ENCODE measurements around the gene F2RL1.
"Not testable (repeated sequence)": the region's sequence is repeated elsewhere in the genome, so short reads cannot be mapped to it uniquely, and the experiment has no call there.

DNA sequence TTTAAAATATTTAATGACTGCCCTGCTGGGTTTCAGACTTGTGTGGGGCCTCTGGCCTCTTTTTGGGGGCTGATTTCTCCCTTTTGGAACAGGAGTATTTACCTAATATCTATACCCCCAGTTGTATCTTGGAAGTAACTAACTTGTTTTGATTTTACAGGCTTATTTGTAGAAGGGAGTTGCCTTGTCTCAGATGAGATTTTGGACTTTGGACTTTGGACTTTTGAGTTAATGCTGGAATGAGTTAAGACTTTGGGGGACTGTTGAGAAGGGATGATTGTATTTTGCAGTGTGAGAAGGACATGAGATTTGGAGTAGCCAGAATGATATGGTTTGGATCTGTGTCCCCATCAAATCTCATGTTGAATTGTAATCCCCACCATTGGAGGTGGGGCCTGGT, 36.7 kb downstream of the F2RL1 start:
- not testable (repeated sequence) for TF ChIP-seq EZH2 (IDR thresholded peaks at IDR 0.05; ENCODE audit: low read depth, low read length, severe bottlenecking); POLR2A (IDR thresholded peaks at IDR 0.05; ENCODE audit: control extremely low read depth in 1 of 2, low read depth in 2 of 2, low read length in 2 of 2); ZNF274 (IDR thresholded peaks at IDR 0.05; ENCODE audit: borderline replicate concordance, extremely low read depth, low read length); RAD21 (IDR thresholded peaks at IDR 0.05 in 1 of 2, conservative IDR thresholded peaks at IDR 0.05 in 1 of 2; ENCODE audit: low read depth in 2 of 2, low read length in 2 of 2); SUZ12 (IDR thresholded peaks at IDR 0.05; ENCODE audit: low read length)
- TF ChIP-seq, protein P1, sequence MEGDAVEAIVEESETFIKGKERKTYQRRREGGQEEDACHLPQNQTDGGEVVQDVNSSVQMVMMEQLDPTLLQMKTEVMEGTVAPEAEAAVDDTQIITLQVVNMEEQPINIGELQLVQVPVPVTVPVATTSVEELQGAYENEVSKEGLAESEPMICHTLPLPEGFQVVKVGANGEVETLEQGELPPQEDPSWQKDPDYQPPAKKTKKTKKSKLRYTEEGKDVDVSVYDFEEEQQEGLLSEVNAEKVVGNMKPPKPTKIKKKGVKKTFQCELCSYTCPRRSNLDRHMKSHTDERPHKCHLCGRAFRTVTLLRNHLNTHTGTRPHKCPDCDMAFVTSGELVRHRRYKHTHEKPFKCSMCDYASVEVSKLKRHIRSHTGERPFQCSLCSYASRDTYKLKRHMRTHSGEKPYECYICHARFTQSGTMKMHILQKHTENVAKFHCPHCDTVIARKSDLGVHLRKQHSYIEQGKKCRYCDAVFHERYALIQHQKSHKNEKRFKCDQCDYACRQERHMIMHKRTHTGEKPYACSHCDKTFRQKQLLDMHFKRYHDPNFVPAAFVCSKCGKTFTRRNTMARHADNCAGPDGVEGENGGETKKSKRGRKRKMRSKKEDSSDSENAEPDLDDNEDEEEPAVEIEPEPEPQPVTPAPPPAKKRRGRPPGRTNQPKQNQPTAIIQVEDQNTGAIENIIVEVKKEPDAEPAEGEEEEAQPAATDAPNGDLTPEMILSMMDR (IDR thresholded peaks at IDR 0.05; ENCODE audit: control extremely low read depth in 1 of 3, insufficient read depth in 1 of 3, low read depth in 1 of 3, low read length in 3 of 3): not testable (repeated sequence)
